HG03095 (cell line): ENCODE data around the gene GRK1.
A peak's percentile ranks its signal among the peaks of the same experiment; 100 is the strongest.
"Not testable (repeated sequence)": the region's sequence is repeated elsewhere in the genome, so short reads cannot be mapped to it uniquely, and the experiment has no call there.

Source experiments
- ATAC-seq: cut with Tn5 transposase; IDR thresholded peaks from one replicate; pipeline ENCODE4 v1.9.1; 2021; ENCODE audit warnings: moderate library complexity; ENCODE audit not compliant: unreplicated experiment

GRK1 gene

GRCh38 chr13:113752211-113752986 lies 85.4 kb downstream of the GRK1 start:
- not testable (repeated sequence) for ATAC-seq

GRCh38 chr13:113753171-113753570 lies 86.2 kb downstream of the GRK1 start:
- ATAC-seq = no peak

GRCh38 chr13:113754242-113754641 lies 87.2 kb downstream of the GRK1 start:
- ATAC-seq = no peak

DNA sequence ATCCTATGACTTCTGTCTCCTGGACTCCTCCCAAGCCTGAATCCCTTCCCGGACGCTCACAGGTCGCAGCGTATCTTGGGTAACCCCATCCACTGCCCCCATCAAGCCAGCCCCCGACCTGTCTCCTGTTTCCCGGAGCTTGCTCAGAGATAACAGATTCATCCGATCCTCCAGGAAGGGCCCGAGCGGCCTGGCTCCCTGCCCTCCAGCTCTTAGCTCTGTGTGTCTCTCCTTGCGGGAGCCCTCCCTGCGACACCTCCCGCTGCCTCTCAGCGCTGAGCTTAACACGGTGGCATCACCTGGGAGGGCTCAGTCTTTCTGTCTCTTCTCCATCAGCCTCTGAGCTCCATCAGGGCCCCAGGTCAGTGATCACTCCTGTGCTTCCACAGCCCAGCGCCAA lies 87.7 kb downstream of the GRK1 start:
- no peak for ATAC-seq

DNA sequence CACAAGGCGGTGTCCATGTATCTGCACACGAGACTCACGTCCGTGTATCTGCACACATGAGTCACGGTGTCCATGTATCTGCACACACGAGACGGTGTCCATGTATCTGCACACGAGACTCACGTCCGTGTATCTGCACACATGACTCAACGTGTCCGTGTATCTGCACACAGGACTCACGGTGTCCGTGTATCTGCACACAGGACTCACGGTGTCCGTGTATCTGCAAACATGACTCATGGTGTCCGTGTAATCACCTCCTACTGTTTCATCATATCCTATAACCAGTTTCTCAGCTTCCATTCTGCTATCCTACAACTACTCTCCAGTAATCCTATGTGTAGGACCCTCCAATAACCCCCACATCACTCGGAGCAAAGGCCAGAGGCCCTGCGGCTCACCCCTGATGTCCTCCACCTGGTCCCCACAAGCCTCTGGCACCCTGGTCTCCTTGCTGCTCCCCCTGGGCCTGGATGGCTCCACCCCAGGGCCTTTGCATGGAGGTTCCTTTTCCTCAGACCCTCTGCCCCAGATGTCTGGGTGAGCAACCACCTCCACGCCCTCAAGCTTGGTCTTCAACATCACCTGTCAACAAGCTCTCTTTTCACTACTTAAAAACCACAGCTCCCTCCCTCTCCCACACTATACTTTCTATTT lies 89.5 kb downstream of the GRK1 start:
- ATAC-seq = no peak

DNA sequence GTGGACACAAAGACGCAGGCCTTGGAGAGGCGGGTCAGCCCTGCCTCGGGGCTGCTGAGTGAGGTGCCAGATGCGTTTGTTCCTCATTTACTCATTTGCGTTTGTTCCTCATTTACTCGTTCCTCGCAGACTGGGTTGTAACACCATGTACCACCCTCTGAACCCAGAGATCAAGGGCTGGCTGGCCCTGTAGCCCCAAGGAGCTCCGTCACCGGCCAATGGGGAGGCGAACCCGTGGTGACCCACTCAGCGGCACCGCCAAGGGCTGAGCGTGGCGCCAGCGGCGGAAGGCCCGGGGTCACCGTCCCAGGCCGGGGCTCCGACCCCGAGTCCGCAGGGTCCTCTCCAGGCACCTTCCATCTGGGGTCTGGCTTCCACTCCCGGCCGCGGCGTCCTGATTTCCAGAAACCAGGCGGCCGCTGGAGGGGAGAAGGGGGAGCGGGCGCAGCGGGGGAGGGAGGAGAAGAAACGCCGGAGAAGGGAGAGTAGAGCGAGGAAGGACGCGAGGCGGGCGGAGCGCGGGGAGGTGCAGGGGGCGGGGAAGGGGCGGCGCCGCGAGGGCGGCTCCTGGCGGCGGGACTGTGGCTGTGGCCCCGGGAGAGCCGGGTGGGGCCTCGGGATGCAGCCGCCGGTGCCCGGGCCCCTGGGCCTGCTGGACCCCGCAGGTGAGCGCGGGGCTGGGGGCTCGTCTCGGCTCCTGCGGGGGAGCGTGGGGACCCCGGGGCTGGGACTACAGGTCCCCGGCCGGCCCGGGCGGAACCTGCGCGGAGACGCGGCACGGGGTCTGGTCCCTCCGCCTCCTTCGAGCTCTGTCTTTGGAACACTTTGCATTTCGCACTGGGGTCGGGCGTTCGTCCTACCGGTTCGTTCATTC lies 91.9 kb downstream of the GRK1 start, which contains the start of gene TMEM255B:
Gene TMEM255B (plus strand): TSS at position 576 of the 874 bp plus-strand sequence. CDS start 44 bp downstream, at position 620.
- ATAC-seq = peak; percentile 92

DNA sequence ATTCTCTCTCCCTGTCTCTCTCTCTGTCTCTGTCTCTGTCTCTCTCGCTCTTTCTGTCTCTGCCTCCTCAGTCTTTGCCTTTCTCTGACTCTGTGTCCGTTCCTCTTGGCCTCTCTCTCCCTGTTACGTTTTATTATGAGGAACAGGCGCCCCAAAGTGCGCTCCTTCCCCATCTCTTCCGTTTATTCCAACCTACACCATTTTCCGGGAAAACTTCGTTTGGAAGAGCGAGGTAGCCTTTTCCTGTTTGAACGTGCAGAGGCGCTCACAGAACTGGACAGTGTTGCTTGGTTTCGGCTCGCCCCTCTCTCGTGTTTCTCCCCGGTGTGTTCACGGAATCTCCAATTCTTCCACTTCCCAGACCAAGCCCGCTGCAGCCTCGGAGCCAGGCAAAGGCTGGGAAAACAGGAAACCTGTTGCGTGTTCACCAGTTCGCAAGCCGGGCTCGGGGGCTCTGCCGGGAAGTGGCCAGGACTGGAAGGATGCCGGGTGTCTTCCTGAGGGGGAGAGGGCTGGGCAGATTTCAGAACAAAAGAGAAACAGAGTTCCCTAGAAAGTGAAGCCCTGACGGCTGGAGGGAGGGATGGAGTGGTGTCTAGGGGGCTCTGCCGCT lies 92.6 kb downstream of the GRK1 start:
- ATAC-seq = no peak

DNA sequence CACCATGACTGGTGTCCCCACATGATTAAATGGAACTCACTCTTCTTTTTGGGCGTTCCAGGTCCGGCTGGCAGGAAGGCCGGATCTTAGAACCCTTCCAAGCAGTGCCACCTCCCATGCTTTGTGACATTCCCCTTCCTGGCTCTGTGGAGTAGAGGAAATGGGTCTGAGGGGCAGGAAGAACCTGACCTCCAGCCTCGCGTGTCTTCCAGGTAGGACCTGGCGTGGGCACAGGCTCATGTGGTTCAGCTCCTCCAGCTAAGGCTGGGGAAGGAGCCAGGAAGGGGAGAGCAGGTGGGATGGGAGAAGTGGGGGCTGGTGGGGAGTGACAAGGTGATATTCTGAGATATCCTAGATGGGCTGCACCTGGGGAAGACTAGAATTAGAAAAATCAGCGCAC lies 94.1 kb downstream of the GRK1 start:
- no peak for ATAC-seq

DNA sequence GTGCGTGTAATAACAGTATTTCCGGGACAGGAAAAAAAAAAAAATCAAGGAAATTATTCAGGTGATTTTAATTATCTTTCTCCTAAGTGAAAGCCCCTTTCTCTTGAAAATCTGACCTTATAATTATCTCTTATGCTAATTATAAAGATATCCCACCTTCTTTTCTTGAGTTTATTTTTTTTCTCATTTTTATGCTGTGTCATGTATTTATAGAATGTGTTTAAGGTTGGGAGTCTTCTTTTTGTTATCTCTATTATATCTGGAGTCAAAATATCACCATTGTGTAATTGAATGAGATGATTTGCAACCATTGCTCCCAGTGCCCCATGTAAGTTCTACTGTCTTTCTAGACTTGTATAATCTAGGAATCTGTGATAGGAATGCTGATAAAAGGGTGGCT lies 95.1 kb downstream of the GRK1 start:
- no peak for ATAC-seq

GRCh38 chr13:113762538-113762937 lies 95.5 kb downstream of the GRK1 start:
- ATAC-seq = no peak

- no peak for ATAC-seq
These were observed 96.2 kb downstream of the GRK1 start for GRCh38 chr13:113763254-113763653.

DNA sequence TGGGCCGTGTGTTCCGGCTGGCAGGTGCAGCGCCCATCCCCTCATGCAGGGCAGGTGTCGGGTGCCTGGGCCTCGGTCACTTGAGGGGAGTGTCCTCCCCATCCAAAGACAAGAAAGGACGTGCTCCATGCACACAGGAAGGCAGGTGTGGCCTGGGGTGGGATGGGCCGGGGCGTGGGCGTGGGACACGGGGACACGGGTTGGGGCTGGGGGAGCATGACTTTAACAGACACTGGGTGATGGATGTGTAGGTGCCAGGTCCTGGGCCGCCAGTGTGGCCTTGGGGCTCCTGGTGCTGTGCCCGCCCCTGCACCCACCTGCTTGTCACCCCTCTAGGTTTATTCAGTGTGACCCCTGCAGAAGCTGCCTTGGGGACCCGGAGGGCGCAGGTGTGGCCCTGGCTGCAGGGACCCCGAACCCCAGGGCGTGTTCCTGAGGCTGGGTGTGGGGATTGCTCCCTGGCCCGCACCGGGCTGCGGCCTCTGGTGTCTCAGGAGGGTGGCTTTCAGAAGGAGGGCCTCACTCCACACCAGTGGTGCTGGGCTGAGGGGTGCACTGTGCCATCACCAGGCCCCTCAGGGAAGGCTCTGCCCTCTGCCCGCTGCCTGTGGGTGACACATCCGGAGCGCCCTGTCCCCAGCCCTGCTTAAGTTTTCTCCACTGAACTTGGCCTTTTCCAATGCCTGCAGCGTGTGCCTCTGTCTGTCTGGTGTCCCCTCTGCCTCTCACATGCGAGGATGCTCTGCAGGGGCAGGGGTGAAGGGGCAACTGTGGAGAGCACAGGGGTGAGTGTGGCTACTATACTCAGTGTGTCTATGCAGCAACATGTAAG lies 97.2 kb downstream of the GRK1 start:
- no peak for ATAC-seq

- ATAC-seq = no peak
These were observed 98.0 kb downstream of the GRK1 start for GRCh38 chr13:113764793-113765563.

DNA sequence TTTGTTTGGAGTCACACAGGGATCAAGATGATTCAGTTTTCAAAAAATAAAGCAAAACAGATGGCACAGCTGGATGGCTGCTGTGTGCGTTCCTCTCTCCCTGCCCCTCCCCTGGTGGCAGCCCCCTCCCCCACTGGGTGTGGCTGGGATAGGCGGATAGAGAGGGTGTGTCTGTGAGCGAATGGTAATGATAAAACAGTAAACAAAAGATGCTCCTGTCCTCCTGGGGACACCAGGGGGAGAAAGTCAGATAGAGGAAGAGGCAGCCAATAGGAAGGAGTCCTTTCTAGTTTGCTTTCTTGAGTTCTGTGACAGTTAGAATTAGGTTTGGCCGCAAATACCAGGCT lies 98.5 kb downstream of the GRK1 start:
- ATAC-seq = no peak

GRCh38 chr13:113766035-113766800 lies 99.2 kb downstream of the GRK1 start:
- no peak for ATAC-seq

DNA sequence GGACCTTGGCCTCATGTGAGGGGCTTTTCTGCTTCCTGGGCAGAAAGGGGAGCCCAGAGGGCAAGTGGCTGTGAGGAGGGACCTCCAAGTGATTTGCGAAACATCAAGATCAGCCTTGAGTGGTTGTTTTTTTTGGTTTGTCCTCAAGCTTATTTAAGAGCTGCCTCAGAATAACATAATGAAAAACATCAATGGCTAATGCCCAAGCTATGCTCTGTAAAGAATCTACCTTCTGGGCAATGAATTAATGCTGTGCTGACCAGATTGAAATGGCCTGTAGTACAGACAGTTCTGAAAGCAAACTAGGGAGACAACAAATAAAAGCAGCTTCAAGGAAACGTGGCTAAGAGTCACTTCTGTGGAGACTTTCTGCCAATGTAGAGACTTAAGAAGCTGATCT lies 100.3 kb downstream of the GRK1 start:
- ATAC-seq = no peak

DNA sequence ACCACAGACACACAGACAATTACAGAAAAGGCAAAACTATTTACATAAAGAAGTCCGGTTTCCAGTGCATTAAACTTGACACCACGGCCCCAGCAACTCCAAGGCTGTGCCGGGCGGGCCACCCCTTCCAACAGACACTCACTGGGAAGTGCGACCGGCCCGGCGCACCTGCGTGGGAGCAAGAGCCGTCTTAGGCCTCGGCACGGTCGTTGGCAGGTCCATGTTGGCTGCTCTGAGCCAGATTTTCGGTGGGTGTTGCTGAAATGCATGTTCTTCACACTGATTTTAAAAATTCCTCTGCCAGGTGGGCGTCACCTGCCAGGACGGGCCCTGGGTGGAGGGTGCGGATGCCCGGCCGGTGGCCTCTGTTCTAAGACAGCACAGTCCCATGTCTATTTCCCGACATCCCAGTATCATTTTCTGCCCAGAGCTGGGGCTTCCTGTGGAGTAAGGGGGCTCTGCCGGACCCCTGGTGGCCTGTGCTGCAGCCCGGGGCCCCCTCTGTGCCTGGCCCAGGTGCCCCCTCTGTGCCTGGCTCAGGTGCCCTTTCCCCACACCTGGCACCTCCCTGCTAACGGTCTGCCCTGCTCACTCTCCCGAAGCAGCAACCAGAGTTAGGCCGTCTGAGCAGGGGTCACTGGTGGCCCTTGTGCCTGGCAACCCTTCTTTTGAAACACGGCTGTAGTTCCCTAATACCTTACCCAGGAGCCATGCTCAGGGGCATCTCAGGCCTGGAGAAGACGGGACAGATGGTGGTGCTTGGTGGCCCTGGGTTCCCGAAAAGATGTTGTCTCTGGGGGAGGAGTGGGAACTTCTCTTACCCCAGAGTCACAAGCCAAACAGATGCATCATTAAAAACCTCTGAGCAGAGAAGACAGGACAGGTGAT lies 101.2 kb downstream of the GRK1 start:
- ATAC-seq = no peak

DNA sequence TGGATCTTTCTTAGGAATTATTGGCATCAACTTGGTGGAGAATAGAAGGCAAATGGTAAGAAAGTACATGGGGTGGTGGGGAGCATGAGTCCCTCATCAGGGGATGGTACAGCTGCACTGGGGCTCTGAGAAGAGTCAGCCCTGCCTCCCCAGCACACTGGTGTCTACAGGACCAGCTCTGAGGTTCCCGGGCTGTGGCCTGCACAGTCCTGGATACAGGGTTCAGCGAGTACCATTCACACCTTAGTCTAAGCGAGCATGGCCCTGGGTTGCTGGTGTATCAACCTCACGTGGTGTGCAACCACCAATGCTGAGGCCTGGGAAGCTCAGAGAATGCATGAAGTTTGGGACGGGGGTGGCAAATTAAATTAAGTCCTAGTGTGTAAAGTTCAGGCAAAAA lies 102.1 kb downstream of the GRK1 start:
- no peak for ATAC-seq
